GM18909 (cell line): ENCODE data around the gene HSD17B1.

ENCODE experiments used
- ATAC-seq: cut with Tn5 transposase; IDR thresholded peaks from one replicate; pipeline ENCODE4 v1.9.1; 2021; ENCODE audit warnings: mild to moderate bottlenecking; ENCODE audit not compliant: unreplicated experiment, poor library complexity

Gene HSD17B1

GRCh38 chr17:42590886-42591285, 38.2 kb downstream of the HSD17B1 start:
- ATAC-seq = no peak

GRCh38 chr17:42591411-42591810, 38.7 kb downstream of the HSD17B1 start:
- ATAC-seq = no peak

GRCh38 chr17:42596386-42596785, 43.7 kb downstream of the HSD17B1 start:
- no peak for ATAC-seq

- ATAC-seq = no peak
These were observed 46.2 kb downstream of the HSD17B1 start for GRCh38 chr17:42598905-42599304.

GRCh38 chr17:42603318-42603717, 50.6 kb downstream of the HSD17B1 start:
- ATAC-seq = no peak
